DND-41 (cell line): ENCODE results near the gene KCNMA1.

Source experiments
- EZH2 ChIP-seq: IDR thresholded peaks from 3 replicates; pipeline ENCODE4 v1.6.1; 2012; ENCODE audit warnings: borderline replicate concordance, low read depth, mild to moderate bottlenecking, moderate library complexity, low read length, inconsistent platforms; ENCODE audit not compliant: severe bottlenecking
- TF ChIP-seq, protein P1 (sequence below): IDR thresholded peaks from 2 replicates; pipeline ENCODE4 v1.5.1; 2012; ENCODE audit warnings: borderline replicate concordance, low read length, moderate library complexity, mild to moderate bottlenecking; ENCODE audit not compliant: poor library complexity, severe bottlenecking; ENCODE audit errors: extremely low read depth

DNA sequence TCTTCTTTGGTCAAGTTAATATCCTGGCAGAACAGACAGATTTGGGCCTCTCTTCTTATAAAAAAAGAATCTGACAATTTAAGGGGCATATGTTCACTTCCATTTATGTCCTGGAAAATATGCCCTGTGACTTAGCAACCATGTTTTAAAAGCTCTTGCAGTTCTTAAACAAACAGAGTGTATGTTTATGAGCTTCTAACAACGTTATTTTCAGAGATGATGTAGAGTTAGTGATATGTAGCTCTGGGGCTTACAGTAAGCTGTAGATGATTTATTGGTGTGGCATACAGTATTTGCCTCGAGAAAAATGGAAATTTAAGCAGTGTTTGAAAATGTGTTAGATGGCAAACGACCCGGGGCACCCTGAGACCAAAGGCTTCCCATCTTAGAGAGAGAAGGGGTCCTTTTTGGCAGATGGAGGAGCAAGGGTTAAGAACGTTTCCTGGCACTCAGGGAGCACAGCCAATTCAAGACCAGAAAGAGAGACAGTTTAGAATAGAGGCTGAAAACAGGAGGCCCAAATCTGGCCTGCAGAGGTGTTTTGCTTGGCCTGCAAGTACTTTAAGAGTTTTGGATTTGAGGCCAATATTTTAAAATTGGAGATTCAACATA is 397.5 kb downstream of the KCNMA1 start:
- TF ChIP-seq, protein P1, sequence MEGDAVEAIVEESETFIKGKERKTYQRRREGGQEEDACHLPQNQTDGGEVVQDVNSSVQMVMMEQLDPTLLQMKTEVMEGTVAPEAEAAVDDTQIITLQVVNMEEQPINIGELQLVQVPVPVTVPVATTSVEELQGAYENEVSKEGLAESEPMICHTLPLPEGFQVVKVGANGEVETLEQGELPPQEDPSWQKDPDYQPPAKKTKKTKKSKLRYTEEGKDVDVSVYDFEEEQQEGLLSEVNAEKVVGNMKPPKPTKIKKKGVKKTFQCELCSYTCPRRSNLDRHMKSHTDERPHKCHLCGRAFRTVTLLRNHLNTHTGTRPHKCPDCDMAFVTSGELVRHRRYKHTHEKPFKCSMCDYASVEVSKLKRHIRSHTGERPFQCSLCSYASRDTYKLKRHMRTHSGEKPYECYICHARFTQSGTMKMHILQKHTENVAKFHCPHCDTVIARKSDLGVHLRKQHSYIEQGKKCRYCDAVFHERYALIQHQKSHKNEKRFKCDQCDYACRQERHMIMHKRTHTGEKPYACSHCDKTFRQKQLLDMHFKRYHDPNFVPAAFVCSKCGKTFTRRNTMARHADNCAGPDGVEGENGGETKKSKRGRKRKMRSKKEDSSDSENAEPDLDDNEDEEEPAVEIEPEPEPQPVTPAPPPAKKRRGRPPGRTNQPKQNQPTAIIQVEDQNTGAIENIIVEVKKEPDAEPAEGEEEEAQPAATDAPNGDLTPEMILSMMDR, result no peak
- no peak for TF ChIP-seq EZH2
